NCI-H748 treated with DMSO at 0.1 percent for 48 hours (cell line): ENCODE results near the gene CBFA2T2.
A peak's percentile ranks its signal among the peaks of the same experiment; 100 is the strongest.

Experiments
- DNase-seq: peaks from one replicate; lab custom pipeline; 2025; lab: John Stamatoyannopoulos, UW

The CBFA2T2 gene

GRCh38 chr20:33653218-33653899 lies 163.5 kb downstream of the CBFA2T2 start:
- DNase-seq: peak; percentile 71

- peak; percentile 97 for DNase-seq
Observed at GRCh38 chr20:33653900-33654596, 164.2 kb downstream of the CBFA2T2 start.

GRCh38 chr20:33654680-33655161 lies 164.8 kb downstream of the CBFA2T2 start:
- no peak for DNase-seq

GRCh38 chr20:33655164-33655563 lies 165.3 kb downstream of the CBFA2T2 start:
- no peak for DNase-seq

- DNase-seq: no peak
Observed at GRCh38 chr20:33656010-33656782, 166.3 kb downstream of the CBFA2T2 start.

- no peak for DNase-seq
Observed at GRCh38 chr20:33656783-33657703, 167.1 kb downstream of the CBFA2T2 start.

GRCh38 chr20:33657704-33658095 lies 167.8 kb downstream of the CBFA2T2 start:
- DNase-seq: no peak

- DNase-seq: no peak
Observed at GRCh38 chr20:33658510-33658909, 168.6 kb downstream of the CBFA2T2 start.

GRCh38 chr20:33658929-33659328 lies 169.0 kb downstream of the CBFA2T2 start:
- no peak for DNase-seq

GRCh38 chr20:33659341-33660034 lies 169.6 kb downstream of the CBFA2T2 start:
- DNase-seq: no peak

- no peak for DNase-seq
Observed at GRCh38 chr20:33660035-33660684, 170.3 kb downstream of the CBFA2T2 start.

- DNase-seq: no peak
Observed at GRCh38 chr20:33660685-33661058, 170.8 kb downstream of the CBFA2T2 start.

- DNase-seq: no peak
Observed at GRCh38 chr20:33662172-33662571, 172.3 kb downstream of the CBFA2T2 start, which contains the start of gene C20orf144. TSS of gene C20orf144 (plus strand) at chr20:33662327. CDS start at chr20:33662346, 19 bp downstream.

GRCh38 chr20:33663161-33664084 lies 173.5 kb downstream of the CBFA2T2 start:
- peak; percentile 49 for DNase-seq

- no peak for DNase-seq
Observed at GRCh38 chr20:33664085-33664761, 174.3 kb downstream of the CBFA2T2 start.

- no peak for DNase-seq
Observed at GRCh38 chr20:33664762-33665144, 174.9 kb downstream of the CBFA2T2 start.

- DNase-seq: peak; percentile 94
Observed at GRCh38 chr20:33666293-33667244, 176.7 kb downstream of the CBFA2T2 start, which contains the start of gene ACTL10. TSS of gene ACTL10 (plus strand) at chr20:33666943. CDS start at chr20:33667498, 555 bp downstream.
